Ureter (tissue), 1 donor: ENCODE data around the gene TMUB1. TPM values are rescaled to one million over a fixed set of nuclear protein-coding genes. Genes with fewer than 3 reads are reported as not detected.
A peak's percentile ranks its signal among the peaks of the same experiment; 100 is the strongest.

Experiments
- DNase-seq: peaks from one replicate; pipeline ENCODE4 v3.0.0-alpha.2; 2020; ENCODE audit warnings: low spot score
- total RNA-seq: library from RNA; stranded (reverse); gene quantifications from one replicate; pipeline ENCODE4 v1.2.4, GENCODE V29; 2023
- donor health status: DM: yes; HTN: yes; CAD: no.

TMUB1 gene
- total RNA-seq, 1 donor from 2014 or later, result 24.9 TPM

DNA sequence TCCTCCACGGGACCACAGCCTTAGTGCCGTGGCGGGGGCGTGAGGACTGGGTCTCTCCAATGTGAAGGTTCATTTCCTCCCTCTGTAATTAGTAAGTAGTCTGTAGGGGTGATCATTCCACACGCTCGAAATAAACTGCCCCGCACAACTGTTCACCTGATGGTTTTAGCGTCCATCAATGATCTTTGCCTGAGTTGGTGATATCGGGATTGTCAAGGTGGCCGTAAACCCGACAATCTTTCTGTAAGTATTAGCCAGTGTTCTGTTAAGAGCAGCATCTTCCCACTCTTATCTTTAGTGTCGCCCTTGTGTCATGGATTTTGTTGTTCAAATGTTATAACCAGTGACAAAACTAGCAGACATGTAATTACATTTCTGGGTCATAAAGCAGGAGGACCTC, 20.7 kb upstream of the TMUB1 start:
- DNase-seq, result no peak

DNA sequence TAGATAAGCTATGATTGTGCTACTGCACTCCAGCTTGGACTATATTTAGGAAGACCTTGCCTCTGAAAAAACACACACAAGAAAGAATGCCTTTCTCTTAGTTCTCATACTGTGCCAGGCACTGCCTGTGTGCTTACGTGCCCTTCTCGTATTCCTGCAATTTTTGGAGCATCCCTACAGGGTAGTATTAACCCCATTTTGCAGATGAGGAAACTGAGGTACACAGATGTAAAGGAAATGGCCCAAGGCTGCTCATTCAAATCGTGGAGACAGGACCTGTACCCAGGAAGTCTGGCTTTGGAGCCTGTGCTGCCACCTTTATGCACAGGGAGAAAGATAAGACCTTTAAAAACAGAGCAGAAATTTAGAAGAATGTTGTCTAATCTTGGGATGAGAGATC, 19.7 kb upstream of the TMUB1 start:
- no peak for DNase-seq

DNA sequence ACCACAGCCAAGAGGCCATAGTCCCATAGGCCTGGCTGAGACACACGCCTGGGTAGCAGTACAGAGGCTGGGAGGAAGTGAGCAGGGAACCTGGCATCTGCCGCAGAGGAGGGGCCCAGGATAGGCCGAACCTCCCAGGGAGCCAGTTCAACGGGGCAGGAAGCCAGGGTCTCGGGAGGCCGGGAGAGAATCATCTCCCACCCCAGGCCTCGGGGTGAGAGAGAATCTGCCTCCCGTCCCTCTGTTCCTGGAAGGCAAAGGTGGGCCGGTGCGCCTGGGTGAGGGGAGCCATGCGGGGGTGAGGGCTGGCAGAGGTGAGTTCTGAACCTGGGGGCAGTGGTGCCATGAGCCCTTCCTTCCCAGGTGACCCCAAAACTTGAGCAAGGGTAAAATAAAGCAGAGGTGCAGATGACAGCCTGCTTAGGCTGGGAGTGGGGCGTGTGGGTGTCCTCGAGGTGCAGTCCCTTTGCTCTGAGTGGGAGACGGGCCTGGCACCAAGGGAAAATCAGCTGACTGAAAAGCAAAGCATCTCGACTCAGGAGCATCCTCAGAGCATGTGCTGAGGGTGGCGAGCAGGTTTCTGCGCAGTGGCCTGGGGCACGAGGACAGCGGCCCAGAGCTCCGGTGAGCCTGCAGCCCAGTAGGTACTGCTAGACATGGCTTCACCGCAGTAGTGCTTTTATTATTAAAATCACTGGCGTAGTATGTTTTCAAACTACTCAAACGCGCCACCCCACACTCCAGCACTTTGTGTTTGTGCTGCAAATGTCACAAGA, 18.5 kb upstream of the TMUB1 start:
- peak; percentile 39 for DNase-seq

DNA sequence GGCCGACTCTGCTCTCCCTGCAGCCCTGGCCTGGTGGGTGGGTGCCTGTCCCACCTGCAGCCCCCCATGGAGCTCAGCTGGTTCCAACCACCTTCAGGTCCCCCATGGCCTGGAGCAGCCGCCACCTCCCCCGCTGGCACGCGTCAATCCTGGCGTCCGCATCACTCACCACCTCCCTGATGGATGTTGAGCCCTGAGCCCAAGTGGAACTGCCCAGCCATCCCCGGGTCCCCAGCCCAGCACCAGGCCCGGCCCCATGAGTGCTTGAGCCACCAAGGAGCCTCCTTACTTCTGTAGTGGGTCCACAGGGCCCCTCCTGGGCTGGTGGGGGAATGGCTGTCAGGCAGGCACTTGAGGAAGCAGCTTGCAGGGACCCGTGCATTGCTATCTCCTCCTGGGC, 17.6 kb upstream of the TMUB1 start:
- DNase-seq, result peak; percentile 39

DNA sequence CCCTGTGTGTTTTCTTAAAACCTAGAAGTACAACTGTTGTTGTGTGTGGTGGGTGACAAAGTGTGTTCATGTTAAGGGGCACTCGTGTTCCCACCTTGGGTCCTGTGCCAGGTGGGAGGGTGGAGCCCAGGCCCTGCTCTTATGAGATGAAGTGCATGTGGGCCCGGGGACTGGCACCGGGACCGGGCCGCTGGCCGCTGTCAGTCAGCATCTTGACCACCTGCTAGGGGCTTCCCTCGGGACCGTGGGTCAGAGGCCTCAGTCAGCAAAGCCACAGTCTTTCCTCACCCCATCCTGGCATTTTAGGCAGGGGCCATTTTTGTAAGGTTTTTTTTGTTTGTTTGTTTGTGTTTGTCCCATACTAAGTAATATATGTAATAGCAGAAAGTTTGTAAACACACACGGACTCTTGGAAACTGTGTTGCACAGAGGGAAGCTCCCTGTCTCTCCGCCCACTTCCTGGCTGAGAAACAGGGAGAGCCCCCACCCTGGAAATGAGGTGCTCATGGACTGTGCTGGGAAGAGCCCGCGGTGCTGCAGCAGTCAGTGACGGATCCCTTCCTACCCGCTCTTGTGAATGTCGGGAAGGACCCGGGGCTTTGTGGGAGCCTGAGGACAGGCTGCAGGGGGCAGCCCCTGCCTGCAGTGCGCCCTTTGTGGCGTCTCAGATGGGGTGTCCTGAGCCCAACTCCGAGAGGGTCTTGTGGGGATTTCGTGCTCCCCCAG, 16.4 kb upstream of the TMUB1 start:
- DNase-seq, result no peak

DNA sequence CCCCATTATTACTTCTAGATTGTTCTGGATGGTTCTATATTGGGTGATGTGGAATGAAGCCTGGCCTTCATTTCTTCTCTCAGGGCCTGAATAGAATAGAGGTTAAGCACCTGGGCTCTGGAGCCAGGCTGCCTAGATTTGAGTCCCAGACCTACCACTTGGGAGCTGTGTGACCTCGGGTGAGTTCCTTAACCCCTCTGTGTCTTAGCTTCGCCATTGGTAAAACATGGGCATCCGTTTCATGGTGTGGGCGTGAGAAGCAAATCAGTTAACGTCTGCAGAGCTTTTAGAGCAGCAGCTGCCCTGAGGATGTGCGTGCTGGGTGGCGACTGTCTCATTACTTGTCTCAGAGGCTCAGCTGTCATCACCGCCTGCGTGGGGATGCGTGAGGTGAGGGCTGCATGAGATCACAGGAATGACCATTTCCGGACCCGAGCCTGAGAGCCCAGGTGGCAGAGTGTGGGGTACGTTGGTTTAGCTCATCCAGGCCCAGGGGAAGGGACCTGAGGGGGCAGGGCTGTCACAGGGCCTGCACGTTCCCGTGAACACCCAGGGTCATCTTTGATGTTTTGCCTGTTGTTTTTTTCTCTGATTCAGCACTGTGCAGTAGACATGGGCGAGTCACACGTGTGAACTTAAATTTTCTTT, 12.7 kb upstream of the TMUB1 start:
- DNase-seq, result no peak

DNA sequence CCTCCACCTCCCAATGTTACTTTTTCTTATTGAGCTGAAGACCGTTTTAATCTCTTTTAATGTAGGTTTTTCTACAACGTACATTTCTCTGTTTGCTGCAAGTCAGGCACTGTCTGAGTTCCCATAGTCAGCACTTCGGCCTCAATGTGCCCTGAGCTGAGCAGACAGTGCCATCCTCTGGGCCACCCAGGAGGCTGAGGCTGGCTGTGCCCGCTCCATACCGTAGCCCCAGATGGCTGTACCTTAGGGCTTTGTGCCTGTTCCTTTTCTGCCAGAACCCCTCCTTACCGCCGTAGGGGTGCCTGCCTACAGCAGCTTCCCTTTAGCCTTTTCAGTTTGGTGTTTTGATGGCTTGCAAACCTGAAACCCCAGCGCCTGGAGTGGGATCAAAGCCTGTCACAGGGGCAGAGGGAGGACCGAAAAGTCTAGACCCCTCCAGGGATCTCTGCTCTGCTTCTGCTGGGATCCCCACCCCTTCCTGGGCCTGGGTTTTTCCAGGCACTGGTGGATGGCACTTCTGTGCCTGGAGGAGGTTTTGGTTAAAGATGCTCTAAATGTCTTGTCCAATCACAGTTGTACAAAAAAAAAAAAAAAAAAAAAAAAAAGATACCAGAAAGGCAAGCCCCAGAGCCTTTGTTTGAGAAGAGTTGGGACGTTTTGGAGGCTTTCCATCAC, 12.0 kb upstream of the TMUB1 start:
- no peak for DNase-seq

DNA sequence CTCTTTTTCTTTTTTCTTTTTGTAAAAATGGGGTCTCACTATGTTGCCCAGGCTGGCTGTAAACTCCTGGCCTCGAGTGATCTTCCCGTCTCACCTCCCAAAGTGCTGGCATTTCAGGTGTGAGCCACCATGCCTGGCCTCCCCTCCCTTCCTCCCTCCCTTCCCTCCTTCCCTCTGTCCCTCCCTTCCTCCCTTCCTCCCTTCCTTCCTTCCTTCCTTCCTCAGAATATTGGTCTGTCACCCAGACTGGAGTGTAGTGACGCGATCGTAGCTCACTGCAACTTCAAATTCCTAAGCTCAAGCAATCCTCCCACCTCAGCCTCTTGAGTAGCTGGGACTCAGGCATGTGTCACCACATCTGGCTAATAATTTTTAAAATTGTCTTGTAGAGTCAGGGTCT, 11.4 kb upstream of the TMUB1 start:
- DNase-seq, result no peak

DNA sequence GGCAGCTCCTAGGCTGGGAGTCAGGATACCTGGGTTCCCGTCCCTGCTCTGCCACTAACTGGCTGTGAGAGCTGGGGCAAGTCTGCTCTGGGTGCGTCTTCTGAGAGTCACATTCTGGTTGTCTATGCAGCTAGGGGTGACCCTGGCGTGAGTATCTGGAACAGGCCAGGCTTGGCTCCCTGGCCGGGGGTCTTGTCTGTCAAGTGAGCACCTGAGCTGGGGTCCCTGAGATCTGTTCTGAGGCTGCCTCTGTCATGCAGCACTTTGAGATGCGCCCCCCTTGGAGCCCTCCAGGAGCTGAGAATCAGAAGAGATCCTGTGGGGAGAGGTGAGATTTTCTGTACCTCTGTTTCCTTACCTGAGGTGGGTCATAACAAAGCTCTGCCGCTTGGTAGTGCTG, 10.5 kb upstream of the TMUB1 start:
- no peak for DNase-seq

DNA sequence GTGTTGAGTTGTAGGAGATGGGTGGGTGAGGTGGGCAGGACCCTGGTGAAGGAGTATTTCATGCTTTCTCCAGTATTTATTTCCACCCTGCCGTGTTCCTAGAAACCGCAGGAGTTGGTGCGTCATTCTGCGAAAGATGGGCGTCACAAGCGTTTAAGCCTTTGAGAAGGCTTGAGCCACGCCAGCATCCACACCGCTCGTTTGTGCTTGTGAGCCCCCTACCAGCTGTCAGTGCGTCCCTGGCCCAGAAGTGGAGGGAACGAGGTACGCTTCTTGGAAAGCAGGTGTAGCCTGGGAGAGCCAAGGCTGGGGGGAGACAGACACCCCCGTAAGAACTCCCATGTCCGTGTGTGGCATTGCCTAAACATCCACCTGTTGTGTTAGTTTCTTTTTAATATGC, 8.7 kb upstream of the TMUB1 start:
- DNase-seq, result no peak

DNA sequence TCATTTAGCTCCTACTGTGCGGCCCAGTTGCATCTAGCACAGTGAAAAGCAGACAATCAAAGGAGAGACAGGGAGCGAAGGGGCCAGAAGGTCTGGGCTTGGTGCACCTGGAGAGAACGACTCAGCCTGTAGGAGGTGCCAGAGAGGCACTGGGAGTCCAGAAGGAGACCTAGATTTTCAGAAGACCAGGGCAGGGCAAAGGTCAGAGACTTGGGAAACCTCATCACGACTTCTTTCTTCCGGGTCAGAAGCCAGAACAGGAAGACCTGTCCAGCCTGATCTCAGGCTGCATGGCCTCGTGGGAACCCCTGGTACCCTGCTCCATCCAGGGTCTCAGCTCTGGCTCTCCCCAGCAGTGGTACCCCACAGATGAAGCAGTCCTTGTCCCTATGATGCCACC, 8.1 kb upstream of the TMUB1 start:
- no peak for DNase-seq

DNA sequence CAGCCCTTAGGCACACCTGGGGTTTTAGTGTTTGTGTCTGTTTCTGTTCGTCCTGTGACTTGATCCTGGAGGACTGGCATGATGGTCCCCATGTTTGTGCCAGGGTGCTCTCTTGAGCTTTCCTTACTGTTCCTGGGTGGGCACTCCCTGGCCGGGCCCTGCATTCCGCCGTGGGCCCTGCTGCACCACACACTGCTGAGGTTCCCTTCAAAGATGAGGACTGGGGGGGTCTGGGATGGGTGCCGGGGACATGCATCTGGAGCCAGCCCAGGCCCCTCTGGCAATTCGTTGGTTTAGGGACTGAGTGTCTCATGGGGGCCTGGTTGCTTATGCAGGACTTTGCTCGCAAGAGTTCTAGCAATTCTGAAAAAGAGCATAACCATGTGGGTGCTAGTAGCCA, 7.7 kb upstream of the TMUB1 start:
- DNase-seq, result no peak

DNA sequence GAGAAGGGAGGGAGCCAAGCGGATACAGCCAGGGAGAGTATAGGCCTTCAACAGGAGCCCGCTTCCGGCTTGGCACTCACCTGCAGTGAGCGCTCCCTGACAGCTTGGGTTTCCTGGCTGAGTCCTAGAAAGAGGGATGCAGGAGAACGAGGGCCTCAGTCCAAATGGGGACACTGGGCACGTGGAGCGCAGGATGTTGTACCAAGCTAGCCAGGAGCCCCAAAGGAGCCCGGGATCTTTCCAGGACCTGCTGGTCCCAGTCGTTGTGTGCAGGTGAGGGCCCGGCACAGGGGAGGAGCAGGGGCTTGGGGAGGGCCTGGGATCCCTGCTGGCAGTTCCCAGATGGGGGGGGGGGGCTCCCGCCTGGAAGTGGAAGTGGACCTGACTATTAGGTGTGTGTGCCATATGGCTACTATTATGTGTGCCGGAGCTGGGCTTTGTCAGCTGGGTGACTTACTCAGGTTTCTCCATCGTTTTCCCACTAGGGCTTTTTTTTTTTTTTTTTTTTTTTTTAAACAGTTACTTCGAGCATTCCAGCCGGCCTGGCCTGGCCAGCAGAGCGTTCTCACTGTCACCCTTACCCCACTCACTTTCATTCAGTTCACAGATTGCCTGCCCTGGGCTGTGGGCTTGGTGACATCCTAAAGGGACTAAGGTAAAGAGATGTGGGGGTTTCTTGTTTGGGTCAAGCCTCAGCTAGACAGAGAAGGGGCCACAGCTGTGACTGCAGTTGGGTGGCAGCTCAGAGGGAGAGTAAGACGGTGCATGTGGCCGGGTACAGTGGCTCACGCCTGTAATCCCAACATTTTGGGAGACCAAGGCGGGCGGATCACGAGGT, 6.8 kb upstream of the TMUB1 start:
- no peak for DNase-seq

DNA sequence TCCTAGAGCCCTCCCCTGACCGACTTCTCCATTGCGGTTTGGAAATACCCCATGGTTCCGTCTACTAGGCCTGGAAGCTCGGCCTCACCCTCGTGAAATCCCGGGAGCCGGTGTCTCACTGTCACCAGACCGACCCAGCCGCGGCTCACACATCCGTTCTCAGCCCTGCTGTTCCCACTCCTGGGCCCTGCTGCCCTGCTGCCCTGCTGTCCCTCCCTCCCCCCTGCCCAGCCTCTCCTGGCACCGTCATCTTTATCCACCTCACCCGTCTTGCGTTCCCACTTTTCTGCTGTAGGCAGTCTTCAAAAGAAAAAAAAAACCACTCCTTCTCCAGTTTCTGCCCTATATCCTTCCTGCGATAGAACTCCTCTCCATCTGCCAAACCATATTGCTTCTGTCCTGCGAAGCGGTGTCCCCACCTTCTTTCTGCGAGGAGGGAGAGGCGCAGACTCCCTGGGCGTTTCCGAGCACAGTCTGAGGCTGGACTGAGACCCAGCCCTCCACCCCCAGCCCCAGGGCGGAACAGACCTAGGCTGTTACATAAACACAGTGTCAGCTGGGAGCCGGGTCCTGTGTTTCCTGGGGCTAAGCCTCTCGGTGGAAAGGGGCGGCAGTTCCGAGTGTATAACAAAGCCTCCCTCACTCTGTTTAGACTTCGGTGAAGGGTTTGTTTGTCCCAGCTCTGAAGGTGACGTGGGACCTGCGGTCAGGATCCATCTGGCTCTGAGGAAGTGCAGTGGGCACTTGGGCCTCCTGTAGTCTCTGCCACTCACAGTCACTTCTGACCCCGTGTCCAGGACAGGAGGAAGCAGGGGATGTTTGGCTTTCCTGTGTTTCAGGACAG, 5.8 kb upstream of the TMUB1 start:
- no peak for DNase-seq

DNA sequence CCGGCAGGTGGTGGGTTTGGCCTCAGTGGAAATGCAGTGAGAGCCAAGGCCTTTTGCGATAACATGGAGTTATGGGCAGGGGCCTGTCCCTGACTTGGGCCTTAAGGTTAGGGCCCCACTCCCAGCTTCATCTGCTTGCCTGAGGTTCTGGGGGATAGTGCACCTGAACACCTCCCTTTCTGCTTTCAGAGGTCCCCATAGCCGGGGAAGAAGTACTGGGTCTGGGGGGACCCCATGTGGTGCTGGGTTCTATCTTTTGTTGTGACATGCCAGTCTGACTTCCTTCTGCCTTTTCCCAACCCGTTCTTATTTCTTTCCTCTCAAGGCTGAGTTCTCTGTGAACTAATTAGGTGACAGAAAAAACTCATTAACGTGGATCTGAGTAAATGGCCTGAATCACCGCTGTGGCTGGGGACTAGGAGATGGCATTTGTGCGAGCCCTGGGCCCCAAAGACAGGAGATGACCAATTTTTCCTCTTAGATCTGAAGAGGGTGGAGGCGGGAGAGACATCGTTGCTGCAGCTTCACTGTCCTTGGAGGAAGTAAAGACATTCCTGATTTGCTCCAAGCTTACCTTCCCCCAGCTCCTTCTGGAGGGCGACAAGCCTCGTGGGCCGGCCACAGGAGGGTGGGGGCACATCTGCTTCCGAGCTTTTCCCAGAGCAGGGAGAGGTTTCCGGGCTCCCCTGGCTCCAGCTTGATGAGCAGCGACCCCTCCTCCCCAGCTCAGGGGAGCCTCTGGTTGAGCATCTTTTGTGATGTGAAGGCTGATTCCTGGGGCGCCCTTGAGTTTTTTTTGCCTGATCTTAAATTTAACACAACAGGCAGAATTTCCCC, 4.9 kb upstream of the TMUB1 start:
- no peak for DNase-seq

DNA sequence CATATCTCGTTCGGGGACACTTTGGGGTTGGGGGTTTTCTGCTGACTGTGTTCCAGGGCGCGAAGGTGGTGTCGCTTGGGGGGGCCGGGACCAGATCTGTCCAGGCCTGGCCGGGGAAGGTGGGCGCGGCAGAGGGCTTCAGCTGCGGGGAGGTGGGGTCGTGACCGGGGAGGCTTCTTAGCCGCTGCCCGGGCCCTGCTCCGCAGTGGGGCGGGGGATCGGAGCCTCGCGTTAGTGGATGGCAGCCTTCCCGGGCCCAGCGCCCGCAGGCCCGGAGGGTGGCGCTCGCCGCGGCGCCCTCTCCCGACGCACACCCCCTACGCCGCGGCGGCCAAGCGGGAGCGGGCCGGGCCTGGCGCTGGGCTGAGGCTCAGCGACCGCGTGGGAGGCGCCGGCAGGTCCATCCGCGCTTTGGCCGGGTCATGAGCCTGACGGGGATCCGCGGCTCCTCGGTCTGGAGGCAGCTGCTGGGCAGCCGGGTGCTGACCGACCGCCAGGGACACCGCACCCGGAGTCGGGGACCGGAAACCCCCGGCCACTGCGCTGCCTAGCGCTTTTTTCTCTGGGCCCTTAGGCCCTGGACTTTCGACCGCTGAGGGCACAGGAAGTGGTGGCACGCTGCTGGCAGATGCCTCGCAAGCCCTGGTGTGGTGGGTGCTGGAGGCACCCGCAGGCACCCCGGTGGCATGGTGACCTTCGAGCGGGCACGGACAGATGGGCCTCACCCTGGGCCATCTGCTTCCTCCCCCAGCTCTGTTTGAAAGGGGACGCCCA, 4.1 kb upstream of the TMUB1 start:
- no peak for DNase-seq

DNA sequence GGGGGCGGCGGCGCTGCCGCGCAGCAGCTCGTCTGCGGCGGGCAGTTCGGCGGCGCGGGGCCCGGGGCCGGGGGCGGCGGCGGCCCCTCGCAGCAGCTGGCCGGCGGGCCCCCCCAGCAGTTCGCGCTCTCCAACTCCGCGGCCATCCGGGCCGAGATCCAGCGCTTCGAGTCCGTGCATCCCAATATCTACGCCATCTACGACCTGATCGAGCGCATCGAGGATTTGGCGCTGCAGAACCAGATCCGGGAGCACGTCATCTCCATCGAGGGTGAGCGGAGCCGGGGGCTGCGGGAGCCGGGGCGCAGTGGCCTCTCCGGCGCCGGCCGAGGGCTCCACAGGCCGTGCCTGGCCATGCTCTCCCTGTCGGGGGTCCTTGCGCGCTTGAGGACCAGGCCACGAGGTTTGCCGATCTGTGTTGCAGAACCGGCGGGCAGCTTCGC, 3.5 kb upstream of the TMUB1 start:
- DNase-seq, result no peak

DNA sequence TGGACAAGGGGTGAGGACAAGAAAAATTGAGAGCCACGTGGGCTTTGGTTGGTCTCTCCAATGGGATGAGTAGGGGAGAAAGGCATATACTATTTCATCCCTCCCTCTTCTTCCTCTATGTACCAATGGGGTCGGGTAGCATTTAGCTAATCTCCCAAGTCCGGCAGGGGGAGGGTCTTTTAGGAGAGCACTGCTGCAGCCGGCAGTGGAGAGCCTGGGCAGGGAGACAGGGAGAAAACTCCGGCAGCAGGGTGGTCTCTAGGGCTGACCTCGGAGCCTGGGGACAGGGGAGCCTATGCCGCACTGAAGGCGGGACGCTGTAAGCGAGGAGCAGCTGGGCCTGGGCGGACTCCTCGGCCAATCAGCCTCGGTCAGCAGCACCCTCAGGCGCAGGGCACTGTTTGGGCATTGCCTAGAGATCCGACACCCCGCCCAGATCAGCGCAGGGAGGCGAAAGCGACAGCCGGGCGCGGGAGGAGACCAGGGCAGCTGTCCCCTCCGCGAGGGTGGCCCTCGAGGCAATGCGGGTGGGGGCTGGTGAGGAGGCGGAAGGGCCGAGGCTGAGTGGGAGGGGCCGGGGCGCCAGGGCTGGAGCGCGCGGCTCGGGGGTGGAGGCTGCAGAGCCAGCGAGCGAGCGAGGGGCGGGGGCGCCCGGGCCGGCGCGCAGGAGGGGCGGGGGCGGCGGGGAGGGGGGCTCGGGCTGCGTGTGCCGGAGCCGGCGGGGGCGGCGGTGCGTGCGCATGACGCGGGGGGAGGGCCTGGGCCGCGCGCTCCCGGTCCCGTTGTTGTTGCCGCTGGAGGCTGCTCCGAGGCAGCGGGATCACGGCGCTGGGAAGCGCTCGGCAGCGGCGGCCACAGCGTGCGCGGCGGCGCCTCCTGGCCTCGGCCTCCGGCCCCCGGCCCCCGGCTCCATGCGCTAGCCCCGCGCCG, 2.7 kb upstream of the TMUB1 start, which contains the start of gene AGAP3:
AGAP3 (plus strand) TSS at position 785 of the 930 bp plus-strand sequence. CDS start 267 bp downstream, outside the sequence.
- DNase-seq, result peak; percentile 84
